ENCODE results near the gene TBC1D4.

TBC1D4 gene

GRCh38 chr13:75391432-75392100, 90.4 kb downstream of the TBC1D4 start:
- DNase-seq (ENCODE audit: low spot score): no peak

- no peak for DNase-seq (ENCODE audit: low spot score)
Measured at GRCh38 chr13:75390229-75390628, 91.7 kb downstream of the TBC1D4 start.

- no peak for DNase-seq (ENCODE audit: low spot score)
Measured at GRCh38 chr13:75385708-75386083, 96.3 kb downstream of the TBC1D4 start.

- DNase-seq (ENCODE audit: low spot score): no peak
Measured at GRCh38 chr13:75384879-75385707, 96.9 kb downstream of the TBC1D4 start.

- no peak for DNase-seq (ENCODE audit: low spot score)
Measured at GRCh38 chr13:75383064-75383715, 98.8 kb downstream of the TBC1D4 start.

GRCh38 chr13:75378301-75378700, 103.7 kb downstream of the TBC1D4 start:
- DNase-seq (ENCODE audit: low spot score): no peak

- no peak for DNase-seq (ENCODE audit: low spot score)
Measured at GRCh38 chr13:75376792-75377402, 105.1 kb downstream of the TBC1D4 start.

- DNase-seq (ENCODE audit: low spot score): no peak
Measured at GRCh38 chr13:75375329-75375728, 106.6 kb downstream of the TBC1D4 start.

GRCh38 chr13:75373988-75374387, 108.0 kb downstream of the TBC1D4 start:
- no peak for DNase-seq (ENCODE audit: low spot score)

- no peak for DNase-seq (ENCODE audit: low spot score)
Measured at GRCh38 chr13:75372923-75373841, 108.8 kb downstream of the TBC1D4 start.

- DNase-seq (ENCODE audit: low spot score): peak; percentile 32
Measured at GRCh38 chr13:75372517-75372916, 109.5 kb downstream of the TBC1D4 start.

- DNase-seq (ENCODE audit: low spot score): no peak
Measured at GRCh38 chr13:75371203-75371602, 110.8 kb downstream of the TBC1D4 start.

- no peak for DNase-seq (ENCODE audit: low spot score)
Measured at GRCh38 chr13:75370774-75371173, 111.2 kb downstream of the TBC1D4 start.

GRCh38 chr13:75369981-75370380, 112.0 kb downstream of the TBC1D4 start:
- no peak for DNase-seq (ENCODE audit: low spot score)

GRCh38 chr13:75368167-75368566, 113.8 kb downstream of the TBC1D4 start:
- DNase-seq (ENCODE audit: low spot score): no peak

GRCh38 chr13:75366380-75367280, 115.3 kb downstream of the TBC1D4 start:
- DNase-seq (ENCODE audit: low spot score): no peak

- DNase-seq (ENCODE audit: low spot score): no peak
Measured at GRCh38 chr13:75365724-75366173, 116.2 kb downstream of the TBC1D4 start.

- DNase-seq (ENCODE audit: low spot score): no peak
Measured at GRCh38 chr13:75364131-75364713, 117.7 kb downstream of the TBC1D4 start.

GRCh38 chr13:75363371-75363770, 118.6 kb downstream of the TBC1D4 start:
- no peak for DNase-seq (ENCODE audit: low spot score)

- DNase-seq (ENCODE audit: low spot score): no peak
Measured at GRCh38 chr13:75362026-75362425, 119.9 kb downstream of the TBC1D4 start.

Measured in iPS-NIHi11 (cell line).